ENCODE measurements around the gene STEAP1.

Gene STEAP1

GRCh38 chr7:90194911-90195809 is 40.9 kb downstream of the STEAP1 start:
- H3K27ac ChIP-seq (ENCODE audit: low read length): no peak overlapping the region
- H3K9ac ChIP-seq (ENCODE audit: low read length): no peak overlapping the region
- peaks cover 9% of the 10 kb centered on the region for H3K9me3 ChIP-seq (ENCODE audit: control insufficient read depth, low read depth, low read length)

GRCh38 chr7:90201500-90202195 is 47.4 kb downstream of the STEAP1 start:
- no peak overlapping the region for H3K9ac ChIP-seq (ENCODE audit: low read length)
- no peaks in the 10 kb centered on the region for H3K36me3 ChIP-seq (ENCODE audit: control insufficient read depth, low read depth, low read length)
- no peaks in the 10 kb centered on the region for H3K27me3 ChIP-seq (ENCODE audit: control insufficient read depth, insufficient read depth, low read length)
- H3K9me3 ChIP-seq (ENCODE audit: control insufficient read depth, low read depth, low read length): no peaks in the 10 kb centered on the region
- no peak overlapping the region for H3K27ac ChIP-seq (ENCODE audit: low read length)
- no peak overlapping the region for H3K4me3 ChIP-seq (ENCODE audit: low read length)
- H3K4me1 ChIP-seq (ENCODE audit: control insufficient read depth, low read depth, low read length): no peaks in the 10 kb centered on the region

More at GRCh38 chr7:90194911-90195809, 40.9 kb downstream of the STEAP1 start:
- H3K36me3 ChIP-seq (ENCODE audit: control insufficient read depth, low read depth, low read length): no peaks in the 10 kb centered on the region
- H3K4me1 ChIP-seq (ENCODE audit: control insufficient read depth, low read depth, low read length): no peaks in the 10 kb centered on the region
- no peaks in the 10 kb centered on the region for H3K27me3 ChIP-seq (ENCODE audit: control insufficient read depth, insufficient read depth, low read length)
- no peak overlapping the region for H3K4me3 ChIP-seq (ENCODE audit: low read length)

DNA sequence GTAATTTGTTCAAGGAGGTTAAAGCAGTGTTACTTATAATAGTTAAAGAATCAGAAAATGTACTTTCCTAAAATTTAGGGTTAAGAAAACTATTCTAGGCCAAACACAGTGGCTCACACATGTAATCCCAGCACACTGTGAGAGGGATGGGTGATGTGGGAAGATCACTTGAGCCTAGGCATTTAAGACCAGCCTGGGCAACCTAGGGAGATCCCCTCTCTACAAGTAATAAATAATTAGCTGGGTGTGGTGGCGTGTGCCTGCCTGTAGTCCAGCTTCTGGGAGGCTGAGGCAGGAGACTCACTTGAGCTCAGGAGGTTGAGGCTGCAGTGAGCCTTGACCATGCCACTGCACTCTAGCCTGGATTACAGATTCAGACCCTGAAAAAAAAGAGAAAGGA is 53.7 kb downstream of the STEAP1 start:
- no peak overlapping the region for H3K27ac ChIP-seq (ENCODE audit: low read length)
- H3K9ac ChIP-seq (ENCODE audit: low read length): no peak overlapping the region

GRCh38 chr7:90209776-90210175 is 55.5 kb downstream of the STEAP1 start:
- Histone ChIP-seq H3K27ac (ENCODE audit: low read length) (no peak overlapping the region), H3K27me3 (ENCODE audit: control insufficient read depth, insufficient read depth, low read length) (peaks cover 12% of the 10 kb centered on the region), H3K36me3 (ENCODE audit: control insufficient read depth, low read depth, low read length) (no peaks in the 10 kb centered on the region), H3K9me3 (ENCODE audit: control insufficient read depth, low read depth, low read length) (no peaks in the 10 kb centered on the region), H3K4me1 (ENCODE audit: control insufficient read depth, low read depth, low read length) (peaks cover 19% of the 10 kb centered on the region), H3K4me3 (ENCODE audit: low read length) (no peak overlapping the region), H3K9ac (ENCODE audit: low read length) (no peak overlapping the region)

More for the DNA sequence above, 53.7 kb downstream of the STEAP1 start:
- Histone ChIP-seq H3K9me3 (ENCODE audit: control insufficient read depth, low read depth, low read length) (no peaks in the 10 kb centered on the region), H3K36me3 (ENCODE audit: control insufficient read depth, low read depth, low read length) (no peaks in the 10 kb centered on the region), H3K4me1 (ENCODE audit: control insufficient read depth, low read depth, low read length) (peaks cover 2% of the 10 kb centered on the region), H3K27me3 (ENCODE audit: control insufficient read depth, insufficient read depth, low read length) (peaks cover 12% of the 10 kb centered on the region), H3K4me3 (ENCODE audit: low read length) (no peak overlapping the region)

GRCh38 chr7:90210475-90210874 is 56.2 kb downstream of the STEAP1 start:
- no peaks in the 10 kb centered on the region for H3K9me3 ChIP-seq (ENCODE audit: control insufficient read depth, low read depth, low read length)
- H3K9ac ChIP-seq (ENCODE audit: low read length): peak overlapping the region; percentile 81
- peak overlapping the region; percentile 96 for H3K4me3 ChIP-seq (ENCODE audit: low read length)
- no peaks in the 10 kb centered on the region for H3K36me3 ChIP-seq (ENCODE audit: control insufficient read depth, low read depth, low read length)
- peaks cover 12% of the 10 kb centered on the region for H3K27me3 ChIP-seq (ENCODE audit: control insufficient read depth, insufficient read depth, low read length)
- H3K4me1 ChIP-seq (ENCODE audit: control insufficient read depth, low read depth, low read length): peaks cover 26% of the 10 kb centered on the region
- no peak overlapping the region for H3K27ac ChIP-seq (ENCODE audit: low read length)

DNA sequence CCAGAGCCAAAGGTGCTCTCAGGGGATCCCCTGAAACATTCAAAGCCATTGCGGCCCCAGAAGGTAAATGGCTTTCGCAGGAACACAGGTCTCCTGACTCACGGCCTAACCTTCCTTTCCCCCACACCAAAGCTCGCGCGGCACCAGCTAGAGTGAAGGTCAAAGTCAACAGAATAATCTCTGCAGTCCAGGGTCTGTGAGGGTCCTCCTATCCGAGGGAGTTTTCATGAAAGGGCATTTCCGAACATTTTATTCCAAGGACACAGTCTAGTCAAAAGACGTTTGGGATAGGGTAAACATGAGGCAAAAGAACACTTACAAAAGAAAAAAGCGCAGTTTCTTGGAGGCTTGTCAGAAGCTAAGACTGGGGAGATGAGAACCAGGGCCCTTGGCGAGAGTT is 56.7 kb downstream of the STEAP1 start:
- peak overlapping the region; percentile 69 for H3K27ac ChIP-seq (ENCODE audit: low read length)
- H3K9ac ChIP-seq (ENCODE audit: low read length): peak overlapping the region; percentile 81

GRCh38 chr7:90211391-90212148 is 57.3 kb downstream of the STEAP1 start, which contains the start of gene STEAP2:
STEAP2 (plus strand) TSS chr7:90211740; CDS start chr7:90225083, 13,343 bp downstream.
- Histone ChIP-seq H3K4me1 (ENCODE audit: control insufficient read depth, low read depth, low read length) (peaks cover 36% of the 10 kb centered on the region), H3K27ac (ENCODE audit: low read length) (peak within 1 kb of the TSS; percentile 69), H3K9me3 (ENCODE audit: control insufficient read depth, low read depth, low read length) (no peaks in the 10 kb centered on the region), H3K27me3 (ENCODE audit: control insufficient read depth, insufficient read depth, low read length) (peaks cover 12% of the 10 kb centered on the region), H3K4me3 (ENCODE audit: low read length) (peak within 1 kb of the TSS; percentile 96), H3K36me3 (ENCODE audit: control insufficient read depth, low read depth, low read length) (no peaks in the 10 kb centered on the region), H3K9ac (ENCODE audit: low read length) (peak within 1 kb of the TSS; percentile 81)

More for the DNA sequence above, 56.7 kb downstream of the STEAP1 start:
- no peaks in the 10 kb centered on the region for H3K36me3 ChIP-seq (ENCODE audit: control insufficient read depth, low read depth, low read length)
- H3K4me3 ChIP-seq (ENCODE audit: low read length): peak overlapping the region; percentile 96
- peaks cover 12% of the 10 kb centered on the region for H3K27me3 ChIP-seq (ENCODE audit: control insufficient read depth, insufficient read depth, low read length)
- peaks cover 30% of the 10 kb centered on the region for H3K4me1 ChIP-seq (ENCODE audit: control insufficient read depth, low read depth, low read length)
- H3K9me3 ChIP-seq (ENCODE audit: control insufficient read depth, low read depth, low read length): no peaks in the 10 kb centered on the region

DNA sequence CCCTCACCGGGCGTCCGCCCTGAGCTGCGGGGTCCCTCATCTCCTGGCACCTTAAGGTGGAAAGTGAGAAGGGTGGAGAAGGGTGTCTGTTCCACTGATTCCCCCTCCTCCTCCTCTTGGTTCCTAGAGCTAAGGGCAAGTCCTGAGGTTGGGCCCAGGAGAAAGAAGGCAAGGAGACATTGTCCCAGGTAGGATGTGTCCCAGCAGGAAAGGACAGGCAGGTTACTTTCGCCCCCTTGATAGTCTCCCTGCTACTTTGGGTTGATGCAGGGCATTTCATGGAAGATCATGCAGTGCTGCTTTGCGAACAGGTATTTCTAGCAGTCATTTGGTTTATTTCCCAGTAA is 57.9 kb downstream of the STEAP1 start:
- H3K27me3 ChIP-seq (ENCODE audit: control insufficient read depth, insufficient read depth, low read length): peaks cover 12% of the 10 kb centered on the region
- no peaks in the 10 kb centered on the region for H3K36me3 ChIP-seq (ENCODE audit: control insufficient read depth, low read depth, low read length)
- H3K27ac ChIP-seq (ENCODE audit: low read length): no peak overlapping the region
- H3K9ac ChIP-seq (ENCODE audit: low read length): peak overlapping the region; percentile 52
- peaks cover 38% of the 10 kb centered on the region for H3K4me1 ChIP-seq (ENCODE audit: control insufficient read depth, low read depth, low read length)
- H3K9me3 ChIP-seq (ENCODE audit: control insufficient read depth, low read depth, low read length): no peaks in the 10 kb centered on the region
- peak overlapping the region; percentile 96 for H3K4me3 ChIP-seq (ENCODE audit: low read length)

- H3K4me3 ChIP-seq (ENCODE audit: low read length): peak overlapping the region; percentile 96
Observed at GRCh38 chr7:90213521-90213920, 59.3 kb downstream of the STEAP1 start.

More at GRCh38 chr7:90213521-90213920, 59.3 kb downstream of the STEAP1 start:
- Histone ChIP-seq H3K27ac (ENCODE audit: low read length) (no peak overlapping the region), H3K36me3 (ENCODE audit: control insufficient read depth, low read depth, low read length) (no peaks in the 10 kb centered on the region), H3K9ac (ENCODE audit: low read length) (peak overlapping the region; percentile 19), H3K27me3 (ENCODE audit: control insufficient read depth, insufficient read depth, low read length) (peaks cover 12% of the 10 kb centered on the region), H3K4me1 (ENCODE audit: control insufficient read depth, low read depth, low read length) (peaks cover 38% of the 10 kb centered on the region), H3K9me3 (ENCODE audit: control insufficient read depth, low read depth, low read length) (no peaks in the 10 kb centered on the region)
